GM23338 (cell line): ENCODE measurements around the gene PSORS1C1.

Source experiments
- EZH2 ChIP-seq: fragments of 200-600 bp; sonication (generic); IDR thresholded peaks from one replicate; pipeline ENCODE4 v1.8.0; 2017; ENCODE audit warnings: antibody characterized with exemption, mild to moderate bottlenecking, low read depth; ENCODE audit not compliant: unreplicated experiment
- EZH2phosphoT487 ChIP-seq: fragments of 200-600 bp; sonication (generic); IDR thresholded peaks from one replicate; pipeline ENCODE4 v1.8.1; 2018; ENCODE audit warnings: antibody characterized with exemption; ENCODE audit not compliant: unreplicated experiment
- TF ChIP-seq, protein P1 (sequence below), 2 experiments: fragments of 200-600 bp in 1 of 2; sonication (generic) in 1 of 2; conservative IDR thresholded peaks; 2 replicates each; pipeline versions ENCODE4 v1.5.1 to v1.6.1; 2016 to 2017; ENCODE audit warnings: antibody characterized with exemption in 2 of 2, low read depth in 2 of 2, mild to moderate bottlenecking in 2 of 2, moderate library complexity in 1 of 2
- TF ChIP-seq, protein P2 (sequence below): IDR thresholded peaks from one replicate; pipeline ENCODE4 v1.6.1; 2018; ENCODE audit warnings: antibody characterized with exemption; ENCODE audit not compliant: unreplicated experiment

GRCh38 chr6:31081872-31082271 is 32.7 kb upstream of the PSORS1C1 start:
- TF ChIP-seq, protein P1, sequence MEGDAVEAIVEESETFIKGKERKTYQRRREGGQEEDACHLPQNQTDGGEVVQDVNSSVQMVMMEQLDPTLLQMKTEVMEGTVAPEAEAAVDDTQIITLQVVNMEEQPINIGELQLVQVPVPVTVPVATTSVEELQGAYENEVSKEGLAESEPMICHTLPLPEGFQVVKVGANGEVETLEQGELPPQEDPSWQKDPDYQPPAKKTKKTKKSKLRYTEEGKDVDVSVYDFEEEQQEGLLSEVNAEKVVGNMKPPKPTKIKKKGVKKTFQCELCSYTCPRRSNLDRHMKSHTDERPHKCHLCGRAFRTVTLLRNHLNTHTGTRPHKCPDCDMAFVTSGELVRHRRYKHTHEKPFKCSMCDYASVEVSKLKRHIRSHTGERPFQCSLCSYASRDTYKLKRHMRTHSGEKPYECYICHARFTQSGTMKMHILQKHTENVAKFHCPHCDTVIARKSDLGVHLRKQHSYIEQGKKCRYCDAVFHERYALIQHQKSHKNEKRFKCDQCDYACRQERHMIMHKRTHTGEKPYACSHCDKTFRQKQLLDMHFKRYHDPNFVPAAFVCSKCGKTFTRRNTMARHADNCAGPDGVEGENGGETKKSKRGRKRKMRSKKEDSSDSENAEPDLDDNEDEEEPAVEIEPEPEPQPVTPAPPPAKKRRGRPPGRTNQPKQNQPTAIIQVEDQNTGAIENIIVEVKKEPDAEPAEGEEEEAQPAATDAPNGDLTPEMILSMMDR (conservative IDR thresholded peaks at IDR 0.05; ENCODE audit: low read depth in 2 of 2): no peak
- TF ChIP-seq, protein P2, sequence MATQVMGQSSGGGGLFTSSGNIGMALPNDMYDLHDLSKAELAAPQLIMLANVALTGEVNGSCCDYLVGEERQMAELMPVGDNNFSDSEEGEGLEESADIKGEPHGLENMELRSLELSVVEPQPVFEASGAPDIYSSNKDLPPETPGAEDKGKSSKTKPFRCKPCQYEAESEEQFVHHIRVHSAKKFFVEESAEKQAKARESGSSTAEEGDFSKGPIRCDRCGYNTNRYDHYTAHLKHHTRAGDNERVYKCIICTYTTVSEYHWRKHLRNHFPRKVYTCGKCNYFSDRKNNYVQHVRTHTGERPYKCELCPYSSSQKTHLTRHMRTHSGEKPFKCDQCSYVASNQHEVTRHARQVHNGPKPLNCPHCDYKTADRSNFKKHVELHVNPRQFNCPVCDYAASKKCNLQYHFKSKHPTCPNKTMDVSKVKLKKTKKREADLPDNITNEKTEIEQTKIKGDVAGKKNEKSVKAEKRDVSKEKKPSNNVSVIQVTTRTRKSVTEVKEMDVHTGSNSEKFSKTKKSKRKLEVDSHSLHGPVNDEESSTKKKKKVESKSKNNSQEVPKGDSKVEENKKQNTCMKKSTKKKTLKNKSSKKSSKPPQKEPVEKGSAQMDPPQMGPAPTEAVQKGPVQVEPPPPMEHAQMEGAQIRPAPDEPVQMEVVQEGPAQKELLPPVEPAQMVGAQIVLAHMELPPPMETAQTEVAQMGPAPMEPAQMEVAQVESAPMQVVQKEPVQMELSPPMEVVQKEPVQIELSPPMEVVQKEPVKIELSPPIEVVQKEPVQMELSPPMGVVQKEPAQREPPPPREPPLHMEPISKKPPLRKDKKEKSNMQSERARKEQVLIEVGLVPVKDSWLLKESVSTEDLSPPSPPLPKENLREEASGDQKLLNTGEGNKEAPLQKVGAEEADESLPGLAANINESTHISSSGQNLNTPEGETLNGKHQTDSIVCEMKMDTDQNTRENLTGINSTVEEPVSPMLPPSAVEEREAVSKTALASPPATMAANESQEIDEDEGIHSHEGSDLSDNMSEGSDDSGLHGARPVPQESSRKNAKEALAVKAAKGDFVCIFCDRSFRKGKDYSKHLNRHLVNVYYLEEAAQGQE: no peak
- TF ChIP-seq EZH2: no peak
- TF ChIP-seq EZH2phosphoT487: no peak
